HEK293 (cell line): ENCODE measurements around the gene C6orf47.

ENCODE experiments used
- CTCF ChIA-PET: fragments of 350-600 bp; formaldehyde crosslinking; extraction: SDS; loops from one replicate; lab custom pipeline; 2021; ENCODE audit warnings: antibody characterized with exemption; lab: Yijun Ruan, JAX
- POLR2A ChIA-PET: fragments of 300-600 bp; formaldehyde crosslinking; extraction: SDS; loops from one replicate; lab custom pipeline; 2020; ENCODE audit warnings: antibody characterized with exemption, inconsistent platforms; lab: Yijun Ruan, JAX
- H3K27ac ChIP-seq: fragments of 200-500 bp; sonication (Bioruptor generic); 2 replicates; pipeline ENCODE4 v1.5.1; 2014; ENCODE audit warnings: low read depth, low read length, control low read depth, inconsistent platforms; ENCODE audit errors: extremely low read depth
- H3K36me3 ChIP-seq, 2 experiments: fragments of 200-500 bp in 1 of 2; sonication (Bioruptor generic) in 1 of 2; 1 replicate in 1 of 2; 2 replicates in 1 of 2; pipeline ENCODE4 v1.5.1; 2014 to 2017; ENCODE audit warnings: inconsistent platforms in 2 of 2, low read length in 2 of 2; ENCODE audit not compliant: control insufficient read depth in 2 of 2, insufficient read depth in 1 of 2
- H3K4me1 ChIP-seq: fragments of 200-500 bp; sonication (Bioruptor generic); 2 replicates; pipeline ENCODE4 v1.5.1; 2014; ENCODE audit warnings: mild to moderate bottlenecking, low read length, inconsistent platforms; ENCODE audit not compliant: control insufficient read depth, insufficient read depth
- H3K4me3 ChIP-seq: 2 replicates; pipeline ENCODE4 v1.5.1; 2011; ENCODE audit warnings: low read depth, mild to moderate bottlenecking, control low read depth, low read length, moderate library complexity
- H3K9me3 ChIP-seq: fragments of 200-500 bp; sonication (Bioruptor generic); 2 replicates; pipeline ENCODE4 v1.5.1; 2014; ENCODE audit warnings: low read depth, low read length, inconsistent platforms; ENCODE audit not compliant: control insufficient read depth, insufficient read depth
- GFI1B ChIP-seq: fragments of 450-650 bp; formaldehyde crosslinking; IDR thresholded peaks from 2 replicates; pipeline ENCODE4 v1.5.1; 2016; ENCODE audit warnings: missing biosample characterization, missing genetic modification characterization
- HIC1 ChIP-seq: fragments of 450-650 bp; formaldehyde crosslinking; IDR thresholded peaks from 2 replicates; pipeline ENCODE4 v1.5.1; 2016; ENCODE audit warnings: missing biosample characterization, missing genetic modification characterization
- HOXD13 ChIP-seq: sonication (generic); formaldehyde crosslinking; IDR thresholded peaks from 2 replicates; pipeline ENCODE4 v1.8.0; 2022; ENCODE audit warnings: missing genetic modification reagents, borderline replicate concordance
- KLF9 ChIP-seq: fragments of 450-650 bp; formaldehyde crosslinking; IDR thresholded peaks from 2 replicates; pipeline ENCODE4 v1.5.1; 2016; ENCODE audit warnings: missing biosample characterization, missing genetic modification characterization, low read depth
- MZF1 ChIP-seq: fragments of 450-650 bp; formaldehyde crosslinking; IDR thresholded peaks from 2 replicates; pipeline ENCODE4 v1.5.1; 2017; ENCODE audit warnings: missing biosample characterization, missing genetic modification characterization, borderline replicate concordance
- RBAK ChIP-seq: fragments of 450-650 bp; formaldehyde crosslinking; IDR thresholded peaks from 2 replicates; pipeline ENCODE4 v1.5.1; 2016; ENCODE audit warnings: missing biosample characterization, missing genetic modification characterization
- ZBTB44 ChIP-seq: fragments of 450-650 bp; IDR thresholded peaks from 2 replicates; pipeline ENCODE4 v1.5.1; 2018; ENCODE audit warnings: missing biosample characterization, mild to moderate bottlenecking, missing genetic modification characterization
- ZBTB49 ChIP-seq: fragments of 450-650 bp; formaldehyde crosslinking; IDR thresholded peaks from 2 replicates; pipeline ENCODE4 v1.5.1; 2016; ENCODE audit warnings: missing biosample characterization, missing genetic modification characterization, low read depth
- ZNF169 ChIP-seq: fragments of 450-650 bp; formaldehyde crosslinking; IDR thresholded peaks from 2 replicates; pipeline ENCODE4 v1.5.1; 2016; ENCODE audit warnings: missing biosample characterization, missing genetic modification characterization
- ZNF23 ChIP-seq: fragments of 450-650 bp; formaldehyde crosslinking; IDR thresholded peaks from 2 replicates; pipeline ENCODE4 v1.5.1; 2016; ENCODE audit warnings: missing biosample characterization, missing genetic modification characterization, borderline replicate concordance
- ZNF248 ChIP-seq: fragments of 450-650 bp; formaldehyde crosslinking; IDR thresholded peaks from 2 replicates; pipeline ENCODE4 v1.5.1; 2017; ENCODE audit warnings: missing biosample characterization, missing genetic modification characterization
- ZNF311 ChIP-seq: fragments of 450-650 bp; formaldehyde crosslinking; IDR thresholded peaks from 2 replicates; pipeline ENCODE4 v1.5.1; 2017; ENCODE audit warnings: missing biosample characterization, missing genetic modification characterization, borderline replicate concordance
- ZNF354C ChIP-seq: fragments of 450-650 bp; formaldehyde crosslinking; IDR thresholded peaks from 2 replicates; pipeline ENCODE4 v1.5.1; 2016; ENCODE audit warnings: missing biosample characterization, missing genetic modification characterization, low read depth, borderline replicate concordance
- ZNF423 ChIP-seq: fragments of 450-650 bp; formaldehyde crosslinking; IDR thresholded peaks from 2 replicates; pipeline ENCODE4 v1.5.1; 2016; ENCODE audit warnings: missing biosample characterization, missing genetic modification characterization
- ZNF518A ChIP-seq: fragments of 450-650 bp; formaldehyde crosslinking; conservative IDR thresholded peaks from 2 replicates; pipeline ENCODE4 v1.5.1; 2016; ENCODE audit warnings: low read depth, missing biosample characterization, missing genetic modification characterization
- ZNF658 ChIP-seq: fragments of 450-650 bp; formaldehyde crosslinking; IDR thresholded peaks from 2 replicates; pipeline ENCODE4; 2016; ENCODE audit warnings: missing biosample characterization, missing genetic modification characterization
- ZNF792 ChIP-seq: fragments of 450-650 bp; formaldehyde crosslinking; IDR thresholded peaks from 2 replicates; pipeline ENCODE4 v1.5.1; 2016; ENCODE audit warnings: missing biosample characterization, missing genetic modification characterization

The C6orf47 gene

GRCh38 chr6:31642798-31643570, 17.6 kb downstream of the C6orf47 start (continued):
- no peak for TF ChIP-seq ZBTB49
- no peak for TF ChIP-seq MZF1
- no peak for TF ChIP-seq ZNF248 (tag by site-specific recombination)
- TF ChIP-seq, all 188 proteins: peak for 0

GRCh38 chr6:31641370-31641769, 19.2 kb downstream of the C6orf47 start:
- POLR2A ChIA-PET, result interaction anchor here (11.0 kb wide), 1 partner anchor 15 kb away, joined by 123 read pairs; no protein-coding TSS in a partner anchor
- TF ChIP-seq HIC1 (tag by site-specific recombination) (no peak), KLF9 (tag by site-specific recombination) (no peak), ZNF792 (tag by site-specific recombination) (no peak), ZNF658 (tag by site-specific recombination) (no peak), ZNF311 (tag by site-specific recombination) (no peak), RBAK (tag by site-specific recombination) (no peak), GFI1B (tag by site-specific recombination) (no peak), HOXD13 (CRISPR knock-in tag) (no peak), ZBTB44 (tag by site-specific recombination) (no peak), ZNF354C (tag by site-specific recombination) (no peak), ZNF23 (no peak), ZNF169 (no peak)
- CTCF ChIA-PET, result no interaction called here
- Histone ChIP-seq H3K27ac (no peak overlapping the region), H3K36me3 (peaks cover 45 to 94% of the 10 kb centered on the region in 2 experiments), H3K9me3 (no peaks in the 10 kb centered on the region), H3K4me1 (no peaks in the 10 kb centered on the region), H3K4me3 (no peak overlapping the region)

GRCh38 chr6:31640612-31641011, 20.0 kb downstream of the C6orf47 start:
- Histone ChIP-seq H3K36me3 (peaks cover 43 to 94% of the 10 kb centered on the region in 2 experiments), H3K9me3 (no peaks in the 10 kb centered on the region), H3K4me1 (no peaks in the 10 kb centered on the region), H3K4me3 (no peak overlapping the region), H3K27ac (no peak overlapping the region)
- CTCF ChIA-PET, result no interaction called here
- POLR2A ChIA-PET, result interaction anchor here (2.9 to 11.0 kb wide), 3 partner anchors 11 to 17 kb away, joined by 11 to 123 read pairs (median 76); partner anchors contain the start of gene BAG6
- TF ChIP-seq ZNF423 (tag by site-specific recombination) (no peak), ZNF518A (tag by site-specific recombination) (no peak), HIC1 (tag by site-specific recombination) (no peak)
